Spleen (tissue), 11 donors: ENCODE data around the gene ATG7. TPM values are rescaled to one million over a fixed set of nuclear protein-coding genes. Genes with fewer than 3 reads are reported as not detected.

Experiments used
- DNase-seq: peaks from one replicate; pipeline ENCODE4 v3.0.0-alpha.2; 2020
- H3K27ac ChIP-seq, 8 donors: fragments of 200-600 bp; sonication (generic) in 7 of 8; 1 replicate in 4 of 8; 2 replicates in 4 of 8; pipeline versions ENCODE4 v1.5.0 to v1.8.0; 2016 to 2021; ENCODE audit warnings: inconsistent platforms in 4 of 8, mild to moderate bottlenecking in 4 of 8, moderate library complexity in 1 of 8
- H3K27me3 ChIP-seq, 7 donors: fragments of 200-600 bp; sonication (generic) in 6 of 7; replicated peaks in 1 of 7; 1 replicate in 4 of 7; 2 replicates in 3 of 7; pipeline versions ENCODE4 v1.5.0 to v1.8.0; 2016 to 2021; ENCODE audit warnings: inconsistent platforms in 3 of 7, mild to moderate bottlenecking in 1 of 7
- H3K36me3 ChIP-seq, 6 donors: fragments of 200-600 bp; sonication (generic) in 5 of 6; 1 replicate in 4 of 6; 2 replicates in 2 of 6; pipeline versions ENCODE4 v1.5.0 to v1.8.0; 2016 to 2021; ENCODE audit warnings: inconsistent platforms in 2 of 6
- H3K4me1 ChIP-seq, 6 donors: fragments of 200-600 bp; sonication (generic) in 5 of 6; 1 replicate in 3 of 6; 2 replicates in 3 of 6; pipeline versions ENCODE4 v1.5.0 to v1.8.0; 2016 to 2021; ENCODE audit warnings: inconsistent platforms in 3 of 6
- H3K4me3 ChIP-seq, 8 donors: fragments of 200-600 bp; sonication (generic) in 7 of 8; 1 replicate in 4 of 8; 2 replicates in 4 of 8; pipeline versions ENCODE4 v1.5.0 to v1.8.0; 2016 to 2021; ENCODE audit warnings: inconsistent platforms in 4 of 8, mild to moderate bottlenecking in 4 of 8, moderate library complexity in 2 of 8
- H3K9me3 ChIP-seq, 8 donors: fragments of 200-600 bp; sonication (generic) in 7 of 8; 1 replicate in 4 of 8; 2 replicates in 4 of 8; pipeline versions ENCODE4 v1.5.0 to v1.8.0; 2016 to 2021; ENCODE audit warnings: inconsistent platforms in 4 of 8
- POLR2A ChIP-seq, 3 donors: fragments of 450-650 bp; IDR thresholded peaks; one replicate each; pipeline ENCODE4 v1.5.1; 2017; ENCODE audit warnings: antibody characterized with exemption in 3 of 3, mild to moderate bottlenecking in 1 of 3
- POLR2AphosphoS5 ChIP-seq, 3 donors: sonication (generic); formaldehyde crosslinking; IDR thresholded peaks; one replicate each; pipeline ENCODE4 v1.5.1; 2017; ENCODE audit warnings: antibody characterized with exemption in 3 of 3
- WGBS, 5 donors: extraction: QIAGEN DNeasy Blood & Tissue Kit in 3 of 5; methylation state at CpG; one replicate each; pipeline versions ENCODE4 v1.1.5 to v1.1.7; 2013 to 2018; 5-methylcytosine and 5-hydroxymethylcytosine counted together
- intact Hi-C: fragments of 100-400 bp; cut with DNase I; formaldehyde crosslinking; loops from one replicate; pipeline ENCODE4 v1.15.0; 2023; ENCODE audit warnings: low total_unique reads
- polyA plus RNA-seq, 3 donors: library from polyadenylated mRNA; stranded (reverse); fragments of 200-250 nt; gene quantifications; one replicate each; pipeline ENCODE4 v1.2.1, GENCODE V29; 2013
- total RNA-seq, 7 donors: library from RNA; depleted of rRNA in 3 of 7; stranded (reverse); fragments of >200 nt in 3 of 7; fragmentation: NEBNext Ultra II Directional in 4 of 7; extraction: Animal tissue kit (Norgen Biotek cat#: 25700) in 4 of 7; gene quantifications; one replicate each; pipeline versions ENCODE4 v1.1.0 to v1.2.1, GENCODE V29; 2016 to 2021
- TF ChIP-seq, protein P1 (sequence below), 11 experiments: fragments of 200-600 bp in 7 of 11; fragments of 450-650 bp in 4 of 11; sonication (generic) in 4 of 11; IDR thresholded peaks in 8 of 11; conservative IDR thresholded peaks in 3 of 11; 1 replicate in 7 of 11; 2 replicates in 4 of 11; pipeline versions ENCODE4 v1.4.0 to v1.8.0; 2016 to 2021; ENCODE audit warnings: antibody characterized with exemption in 11 of 11, inconsistent platforms in 4 of 11, mild to moderate bottlenecking in 1 of 11
- donor health status: healthy with polysubstance abuse.
- donor health status: DM: no; HTN: no; CAD: no; lungs with moderate emphysema.
- donor health status: DM: no; HTN: no; CAD: no.
- donor health status: Bipolar disorder and iron deficiency.
- donor health status: healthy.
- donor health status: DM: no; HTN: no; CAD: no.
- donor health status: DM: yes; HTN: yes; CAD: no.

Gene ATG7
- total and polyA plus RNA-seq, 10 donors = 7.5 to 114 (median 77.1) TPM

DNA sequence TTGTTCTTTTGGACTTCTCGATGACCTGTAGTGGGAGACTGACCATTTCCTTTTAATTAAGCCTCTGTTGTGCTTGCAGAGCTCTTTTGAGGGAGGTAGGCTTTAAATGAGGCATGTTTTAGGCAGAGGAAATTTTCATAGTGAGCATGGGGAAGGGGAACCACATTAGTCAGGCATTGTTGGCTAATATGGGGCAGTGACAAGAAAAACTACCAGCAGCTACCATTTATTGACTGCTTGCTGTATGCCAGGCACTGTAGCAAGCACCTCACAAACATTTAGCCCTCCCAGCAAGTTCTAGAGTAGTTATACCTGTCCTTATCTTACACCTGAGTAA lies 10.9 kb downstream of the ATG7 start:
- H3K4me1 ChIP-seq = peaks cover 7 to 71% (median 38%) of the 10 kb centered on the region in 6 donors
- TF ChIP-seq, protein P1, sequence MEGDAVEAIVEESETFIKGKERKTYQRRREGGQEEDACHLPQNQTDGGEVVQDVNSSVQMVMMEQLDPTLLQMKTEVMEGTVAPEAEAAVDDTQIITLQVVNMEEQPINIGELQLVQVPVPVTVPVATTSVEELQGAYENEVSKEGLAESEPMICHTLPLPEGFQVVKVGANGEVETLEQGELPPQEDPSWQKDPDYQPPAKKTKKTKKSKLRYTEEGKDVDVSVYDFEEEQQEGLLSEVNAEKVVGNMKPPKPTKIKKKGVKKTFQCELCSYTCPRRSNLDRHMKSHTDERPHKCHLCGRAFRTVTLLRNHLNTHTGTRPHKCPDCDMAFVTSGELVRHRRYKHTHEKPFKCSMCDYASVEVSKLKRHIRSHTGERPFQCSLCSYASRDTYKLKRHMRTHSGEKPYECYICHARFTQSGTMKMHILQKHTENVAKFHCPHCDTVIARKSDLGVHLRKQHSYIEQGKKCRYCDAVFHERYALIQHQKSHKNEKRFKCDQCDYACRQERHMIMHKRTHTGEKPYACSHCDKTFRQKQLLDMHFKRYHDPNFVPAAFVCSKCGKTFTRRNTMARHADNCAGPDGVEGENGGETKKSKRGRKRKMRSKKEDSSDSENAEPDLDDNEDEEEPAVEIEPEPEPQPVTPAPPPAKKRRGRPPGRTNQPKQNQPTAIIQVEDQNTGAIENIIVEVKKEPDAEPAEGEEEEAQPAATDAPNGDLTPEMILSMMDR (IDR thresholded peaks at IDR 0.05 in 8 of 11, conservative IDR thresholded peaks at IDR 0.05 in 3 of 11) = no peak
- TF ChIP-seq POLR2AphosphoS5 (IDR thresholded peaks at IDR 0.05) (no peak), POLR2A (IDR thresholded peaks at IDR 0.05) (no peak)

DNA sequence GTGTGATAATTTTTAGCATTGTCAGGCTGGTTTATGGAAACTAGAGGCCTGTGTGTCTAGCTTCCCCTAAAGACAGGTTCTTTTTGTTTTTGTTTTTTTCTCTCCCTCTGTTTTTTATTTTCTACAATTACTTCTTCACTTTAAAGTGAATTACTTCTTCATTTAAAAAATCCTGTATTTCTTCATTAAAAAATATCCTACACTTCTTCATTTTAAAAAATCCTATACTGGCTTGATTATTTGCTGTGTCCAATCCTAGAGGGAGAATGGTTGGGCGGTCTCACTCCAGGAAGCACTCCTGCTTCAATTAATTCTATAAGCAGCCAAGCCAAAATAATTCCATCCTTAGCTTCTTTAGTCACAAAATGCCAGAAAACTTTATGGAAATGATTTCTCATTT lies 11.8 kb downstream of the ATG7 start:
- H3K9me3 ChIP-seq = no peaks in the 10 kb centered on the region
- peaks cover 0 to 69% (median 10%) of the 10 kb centered on the region in 6 donors for H3K36me3 ChIP-seq
- no peak overlapping the region for H3K4me3 ChIP-seq
- TF ChIP-seq POLR2AphosphoS5 (IDR thresholded peaks at IDR 0.05) (no peak), POLR2A (IDR thresholded peaks at IDR 0.05) (no peak)
- no peaks in the 10 kb centered on the region for H3K27me3 ChIP-seq
- 93 to 98% (median 98%) methylated on average over 1 of the region's 1 CpG for WGBS, 5 donors
- intact Hi-C loops = no loop called here
- DNase-seq = no peak
- H3K27ac ChIP-seq = peak overlapping the region in 3 of 8 donors; percentile 66 to 83 (median 82)
- peaks cover 15 to 73% (median 47%) of the 10 kb centered on the region in 6 donors for H3K4me1 ChIP-seq

More for the DNA sequence above, 10.9 kb downstream of the ATG7 start:
- no peak for DNase-seq
- intact Hi-C loops = no loop called here
- 67 to 94% (median 87%) methylated on average over 1 of the region's 1 CpG for WGBS, 5 donors
- Histone ChIP-seq H3K36me3 (peaks cover 0 to 78% (median 10%) of the 10 kb centered on the region in 6 donors), H3K27me3 (no peaks in the 10 kb centered on the region), H3K9me3 (no peaks in the 10 kb centered on the region), H3K4me3 (no peak overlapping the region), H3K27ac (peak overlapping the region in 7 of 8 donors; percentile 48 to 83 (median 68))

DNA sequence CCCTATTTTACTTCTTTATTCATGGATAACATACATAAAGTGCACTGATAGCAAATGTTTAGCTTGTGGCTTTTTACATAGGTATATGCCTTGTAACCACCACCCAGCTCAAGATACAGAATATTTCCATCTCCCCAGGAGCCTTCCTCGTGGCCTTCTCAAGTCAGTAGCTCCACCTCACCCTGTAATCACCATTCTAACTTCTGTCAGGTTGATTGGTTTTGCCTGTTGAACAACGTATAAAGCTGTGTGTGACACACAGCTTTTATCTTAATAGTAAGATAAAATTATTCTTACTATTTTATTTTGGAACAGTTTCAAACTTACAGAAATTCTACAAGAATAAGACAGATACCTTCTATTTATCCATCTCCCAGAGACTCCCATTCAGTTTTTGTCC lies 13.3 kb downstream of the ATG7 start:
- Histone ChIP-seq H3K27ac (no peak overlapping the region), H3K9me3 (no peaks in the 10 kb centered on the region), H3K36me3 (peaks cover 0 to 60% (median 10%) of the 10 kb centered on the region in 6 donors), H3K4me1 (peaks cover 30 to 87% (median 61%) of the 10 kb centered on the region in 6 donors), H3K27me3 (no peaks in the 10 kb centered on the region), H3K4me3 (no peak overlapping the region)
- 80 to 89% (median 87%) methylated on average over 2 of the region's 2 CpGs for WGBS, 5 donors
- no peak for DNase-seq
- intact Hi-C loops = no loop called here
- TF ChIP-seq, protein P1 (IDR thresholded peaks at IDR 0.05 in 8 of 11, conservative IDR thresholded peaks at IDR 0.05 in 3 of 11) = no peak
- no peak for TF ChIP-seq POLR2AphosphoS5 (IDR thresholded peaks at IDR 0.05)
- no peak for TF ChIP-seq POLR2A (IDR thresholded peaks at IDR 0.05)

DNA sequence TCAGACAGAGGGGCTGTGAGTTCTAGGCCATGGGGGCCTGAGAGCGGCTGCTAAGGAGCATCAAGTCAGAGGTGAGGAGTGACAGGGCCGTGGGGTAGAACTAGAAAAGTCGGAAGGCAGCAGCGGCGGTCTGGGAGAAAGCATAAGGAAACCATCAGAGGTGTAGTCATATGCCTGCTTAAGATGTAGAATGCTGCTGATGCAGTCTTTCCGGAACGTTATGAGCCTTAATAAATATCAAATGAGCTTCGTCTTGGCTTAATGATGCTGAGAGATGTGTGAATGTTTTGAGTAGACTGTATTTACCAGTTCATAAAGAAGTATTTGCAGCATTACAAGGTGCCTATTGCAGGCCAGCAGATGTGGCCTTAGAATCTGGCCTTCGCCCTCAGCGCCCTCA lies 15.2 kb downstream of the ATG7 start:
- Histone ChIP-seq H3K27ac (peak overlapping the region in 7 of 8 donors; percentile 61 to 90 (median 86)), H3K36me3 (peaks cover 0 to 46% (median 5%) of the 10 kb centered on the region in 6 donors), H3K4me3 (no peak overlapping the region), H3K4me1 (peaks cover 41 to 94% (median 67%) of the 10 kb centered on the region in 6 donors), H3K27me3 (no peaks in the 10 kb centered on the region), H3K9me3 (no peaks in the 10 kb centered on the region)
- intact Hi-C loops = no loop called here
- whole genome bisulfite sequencing, 5 donors = 82 to 96% (median 92%) methylated on average over 9 to 10 of the region's 10 CpGs
- DNase-seq = no peak
- TF ChIP-seq POLR2AphosphoS5 (IDR thresholded peaks at IDR 0.05) (no peak), POLR2A (IDR thresholded peaks at IDR 0.05) (no peak)
- TF ChIP-seq, protein P1 (IDR thresholded peaks at IDR 0.05 in 8 of 11, conservative IDR thresholded peaks at IDR 0.05 in 3 of 11) = no peak
